HG03469 (cell line): ENCODE measurements around the gene ARL8A.
"Not testable (repeated sequence)": the region's sequence is repeated elsewhere in the genome, so short reads cannot be mapped to it uniquely, and the experiment has no call there.

Experiments used
- ATAC-seq: cut with Tn5 transposase; IDR thresholded peaks from one replicate; pipeline ENCODE4 v1.9.1; 2021; ENCODE audit warnings: mild to moderate bottlenecking, moderate library complexity, moderate number of reproducible peaks; ENCODE audit not compliant: unreplicated experiment

ARL8A gene

DNA sequence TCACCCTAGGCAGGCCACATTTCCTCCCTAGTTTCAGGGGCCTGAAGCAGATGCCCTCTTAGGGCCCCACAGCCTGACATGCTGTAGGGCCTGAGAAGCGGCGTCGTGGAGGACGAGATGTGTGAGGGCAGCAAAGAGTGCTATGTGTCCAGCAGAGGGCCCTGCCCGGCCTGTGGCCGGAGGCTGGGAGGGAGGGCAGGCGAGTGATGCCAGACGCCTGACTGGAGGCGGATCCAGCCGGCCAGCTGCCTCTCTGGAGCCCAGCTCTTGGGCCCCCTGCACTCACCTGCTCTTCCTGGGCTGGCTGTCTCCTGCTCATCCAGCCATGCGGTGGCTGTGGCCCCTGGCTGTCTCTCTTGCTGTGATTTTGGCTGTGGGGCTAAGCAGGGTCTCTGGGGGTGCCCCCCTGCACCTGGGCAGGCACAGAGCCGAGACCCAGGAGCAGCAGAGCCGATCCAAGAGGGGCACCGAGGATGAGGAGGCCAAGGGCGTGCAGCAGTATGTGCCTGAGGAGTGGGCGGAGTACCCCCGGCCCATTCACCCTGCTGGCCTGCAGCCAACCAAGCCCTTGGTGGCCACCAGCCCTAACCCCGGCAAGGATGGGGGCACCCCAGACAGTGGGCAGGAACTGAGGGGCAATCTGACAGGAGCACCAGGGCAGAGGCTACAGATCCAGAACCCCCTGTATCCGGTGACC, 21.8 kb downstream of the ARL8A start, which contains the start of gene GPR37L1:
TSS of gene GPR37L1 (plus strand) at position 279 of the 697 bp plus-strand sequence. CDS start at position 326, 47 bp downstream.
- ATAC-seq, result no peak

DNA sequence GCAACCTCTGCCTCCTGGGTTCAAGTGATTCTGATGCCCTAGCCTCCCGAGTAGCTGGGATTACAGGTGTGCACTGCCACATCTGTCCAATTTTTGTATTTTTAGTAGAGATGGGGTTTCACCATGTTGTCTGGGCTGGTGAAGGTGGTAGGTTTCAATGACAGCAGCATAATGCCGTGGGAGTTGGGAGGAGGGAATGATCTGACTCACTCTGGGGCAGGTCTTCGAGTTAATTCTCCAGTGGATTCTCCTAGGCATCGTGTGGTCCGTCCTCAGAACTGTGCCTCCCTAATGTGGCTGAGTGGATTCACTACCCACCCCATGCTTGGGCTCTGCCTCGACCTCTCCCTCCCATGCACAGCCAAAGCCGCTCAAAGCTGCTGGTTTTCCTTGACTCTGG, 23.5 kb downstream of the ARL8A start:
- ATAC-seq, result no peak

DNA sequence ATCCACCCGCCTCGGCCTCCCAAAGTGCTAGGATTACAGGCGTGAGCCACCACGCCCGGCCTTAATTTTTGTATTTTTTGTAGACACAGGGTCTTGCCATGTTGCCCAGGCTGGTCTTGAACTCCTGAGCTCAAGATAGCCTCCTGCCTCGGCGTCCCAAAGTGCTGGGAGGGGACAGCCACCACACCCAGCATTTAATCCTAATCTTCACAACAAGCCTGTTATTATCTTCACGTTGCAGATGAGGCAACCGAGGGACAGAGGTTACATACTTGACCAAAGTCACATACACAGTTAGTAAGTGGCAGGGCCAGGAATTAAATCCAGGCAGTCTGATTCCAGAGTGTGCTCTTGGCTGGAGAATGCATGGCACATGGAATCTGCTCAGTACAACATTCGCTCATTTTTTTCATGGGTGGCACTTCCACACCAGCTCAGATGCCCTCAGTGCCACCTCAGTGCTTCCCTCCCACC, 26.6 kb downstream of the ARL8A start:
- no peak for ATAC-seq

DNA sequence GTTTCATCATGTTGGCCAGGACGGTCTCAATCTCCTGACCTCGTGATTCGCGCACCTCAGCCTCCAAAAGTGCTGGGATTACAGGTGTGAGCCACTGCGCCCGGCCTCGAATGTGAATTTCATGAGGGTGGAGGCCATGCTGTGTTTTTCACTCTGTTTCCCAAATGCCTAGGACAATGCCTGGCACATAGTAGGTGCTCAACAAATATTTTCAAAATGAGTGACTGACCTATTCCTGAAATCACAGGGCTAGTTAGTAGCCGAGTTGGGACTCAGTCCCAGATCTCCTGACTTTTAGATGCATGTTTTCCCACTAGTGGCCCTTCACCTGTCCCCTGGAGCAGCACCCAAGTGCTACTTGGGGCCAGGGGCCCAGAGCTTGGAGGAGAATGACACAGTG, 28.2 kb downstream of the ARL8A start:
- ATAC-seq, result no peak

DNA sequence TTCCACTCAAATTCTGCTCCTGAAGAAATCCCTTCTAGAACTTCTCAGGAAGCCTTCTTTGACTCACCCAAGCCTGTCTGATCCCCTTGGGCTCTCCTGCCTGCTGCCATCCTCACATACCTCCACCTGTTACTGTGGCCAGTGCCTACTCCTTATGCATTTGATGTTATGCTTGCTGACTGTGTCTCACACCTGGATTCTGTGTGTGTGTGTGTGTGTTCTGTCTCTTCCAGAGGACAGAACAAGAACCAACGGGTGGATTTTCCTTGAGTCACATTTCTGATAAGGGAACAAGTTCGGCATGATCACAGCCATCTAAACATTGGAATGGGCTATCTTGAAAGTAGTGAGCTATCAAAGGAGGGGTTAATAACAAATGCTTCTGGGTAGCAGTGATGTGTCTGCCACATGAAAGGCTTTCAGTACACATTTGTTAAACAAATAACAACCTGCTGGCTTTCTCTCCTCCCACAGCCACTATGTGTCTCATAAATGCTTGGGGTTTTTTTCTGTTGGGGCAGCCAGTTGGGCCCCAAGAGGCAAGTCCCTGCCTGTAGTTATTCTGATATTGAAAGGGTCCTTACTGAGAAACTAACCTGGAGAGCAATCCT, 30.7 kb downstream of the ARL8A start:
- ATAC-seq, result no peak

DNA sequence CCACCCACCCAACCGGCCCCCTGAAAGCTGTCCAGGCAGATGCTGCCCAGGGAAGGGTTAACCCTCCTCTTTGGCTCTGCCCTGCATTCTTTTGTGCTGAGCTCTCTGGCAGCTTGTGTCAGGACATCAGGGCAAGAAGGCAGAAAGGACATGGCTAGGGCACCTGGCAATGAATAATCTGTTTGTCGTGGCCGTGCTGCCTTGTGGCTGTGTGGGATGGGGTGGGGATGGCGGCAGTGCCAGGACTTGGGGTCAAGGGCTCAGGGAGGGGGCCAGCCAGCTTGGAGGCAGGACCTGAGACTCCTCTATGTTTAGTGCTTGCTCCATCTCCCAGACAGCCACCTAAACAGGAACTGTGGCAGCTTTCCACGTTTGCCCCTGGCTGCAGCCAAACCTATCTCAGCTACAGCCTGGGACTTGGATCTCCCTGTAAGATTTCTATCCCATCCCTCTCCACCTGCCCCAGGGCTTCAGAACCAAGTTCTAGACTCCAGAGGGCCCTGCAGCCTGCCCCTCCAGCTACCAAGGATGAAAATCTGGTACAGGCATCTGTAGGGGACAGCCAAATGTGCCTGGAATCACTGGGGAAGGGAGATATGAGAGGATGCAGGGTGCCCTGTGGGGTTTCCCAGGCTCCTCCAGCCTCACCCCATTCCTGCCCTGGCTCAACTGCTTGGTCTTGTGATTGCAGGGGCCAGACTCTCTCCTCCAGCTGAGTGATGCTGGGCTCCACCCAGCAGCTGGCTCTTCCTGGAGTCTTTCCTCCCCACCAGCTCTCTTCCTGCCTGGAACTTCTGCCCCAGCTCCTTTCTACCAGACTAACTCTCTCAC, 31.5 kb downstream of the ARL8A start:
- ATAC-seq, result no peak

DNA sequence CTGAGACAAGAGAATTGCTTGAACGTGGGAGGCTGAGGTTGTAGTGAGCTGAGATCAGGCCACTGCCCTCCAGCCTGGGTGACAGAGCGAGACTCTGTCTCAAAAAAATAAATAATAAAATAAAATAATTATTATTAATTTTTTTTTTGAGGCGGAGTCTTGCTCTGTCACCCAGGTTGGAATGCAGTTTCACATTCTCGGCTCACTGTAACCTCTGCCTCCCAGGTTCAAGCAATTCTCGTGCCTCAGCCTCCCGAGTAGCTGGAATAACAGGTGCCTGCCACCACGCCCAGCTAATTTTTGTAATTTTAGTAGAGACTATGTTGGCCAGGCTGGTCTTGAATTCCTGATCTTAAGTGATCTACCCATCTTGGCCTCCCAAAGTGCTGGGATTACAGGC, 32.9 kb downstream of the ARL8A start:
- not testable (repeated sequence) for ATAC-seq

DNA sequence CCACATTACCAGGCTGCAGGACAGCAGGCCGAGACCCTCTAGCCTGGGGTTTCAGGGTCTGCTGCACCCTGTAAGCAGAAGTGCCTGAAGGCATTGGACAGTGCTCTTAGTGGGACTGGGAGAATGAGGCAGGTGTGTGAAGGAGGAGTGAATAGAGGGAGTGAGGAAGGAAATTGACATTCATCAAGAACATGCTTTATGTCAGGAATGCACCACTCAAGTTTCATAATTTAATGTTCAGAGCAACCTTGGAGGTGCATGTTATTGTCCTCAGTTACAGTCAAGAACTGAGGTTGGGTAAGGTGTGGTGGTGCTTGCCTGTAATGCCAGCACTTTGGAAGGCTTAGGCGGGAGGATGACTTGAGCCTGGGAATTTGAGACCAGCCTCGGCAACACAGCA, 33.6 kb downstream of the ARL8A start:
- ATAC-seq, result no peak

DNA sequence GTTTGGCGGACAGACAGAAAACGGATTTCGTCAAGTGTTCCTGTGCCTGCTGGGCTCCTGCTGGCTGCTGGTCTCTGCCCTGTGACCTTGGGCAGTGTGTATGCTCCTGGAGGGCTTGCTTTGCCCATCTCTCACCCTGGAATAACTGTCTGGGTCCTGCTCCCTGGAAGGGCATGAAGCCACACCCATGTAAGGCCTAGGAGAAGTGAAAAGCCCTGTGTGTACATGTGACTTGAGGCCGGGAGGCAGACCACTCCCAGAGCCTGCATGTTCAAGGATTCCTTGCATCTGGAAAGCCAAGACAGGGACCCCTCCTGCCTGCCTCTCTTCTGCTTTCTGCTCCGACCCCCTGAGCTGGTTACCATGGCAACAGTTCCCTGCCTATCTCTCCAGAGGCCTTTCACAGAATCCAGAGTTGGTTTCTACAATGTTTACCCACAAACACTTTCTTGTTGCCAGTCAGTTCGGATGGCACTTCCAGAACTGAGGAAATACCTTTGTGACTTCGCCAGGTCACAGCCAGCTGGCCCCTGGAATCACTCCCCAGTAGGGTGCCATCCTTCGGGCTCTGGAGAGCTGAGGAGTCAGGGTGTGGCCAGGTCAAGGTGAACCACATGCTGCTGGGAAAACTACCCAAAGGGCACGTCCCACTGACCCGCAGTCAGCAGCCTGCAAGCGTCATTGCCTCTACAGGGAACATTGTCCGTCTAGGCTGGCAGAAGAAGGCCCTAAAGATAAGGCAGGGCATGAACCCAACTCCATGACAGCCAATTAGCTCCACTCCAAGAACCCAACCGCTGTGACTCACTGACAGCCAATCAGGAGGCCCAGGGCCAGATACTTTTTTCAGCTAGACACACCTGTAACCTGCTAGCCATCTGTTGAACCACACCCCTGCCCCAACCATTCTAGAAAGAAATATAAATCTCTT, 36.5 kb downstream of the ARL8A start:
- no peak for ATAC-seq

DNA sequence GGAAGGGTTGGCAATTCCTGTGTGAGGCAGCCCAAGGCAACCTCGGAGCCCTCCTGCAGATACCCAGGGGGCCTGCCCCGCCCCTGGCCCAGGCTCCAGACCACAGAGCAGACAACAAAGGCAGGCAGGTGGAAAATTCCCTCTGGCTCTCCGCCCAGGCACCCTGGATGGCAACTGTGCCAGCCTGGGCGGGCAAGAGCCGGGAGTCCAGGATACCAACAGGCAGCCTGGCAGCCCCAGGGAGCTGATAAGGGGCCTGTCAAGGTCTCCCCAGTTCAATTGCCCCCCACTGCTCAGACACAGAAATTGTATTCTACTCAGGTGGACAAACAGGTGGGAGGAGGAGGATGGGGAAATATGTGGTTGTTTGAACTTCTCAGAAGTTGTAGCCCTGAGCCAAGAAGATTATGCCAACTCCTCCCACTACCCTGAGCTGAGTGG, 37.2 kb downstream of the ARL8A start:
- ATAC-seq, result no peak

DNA sequence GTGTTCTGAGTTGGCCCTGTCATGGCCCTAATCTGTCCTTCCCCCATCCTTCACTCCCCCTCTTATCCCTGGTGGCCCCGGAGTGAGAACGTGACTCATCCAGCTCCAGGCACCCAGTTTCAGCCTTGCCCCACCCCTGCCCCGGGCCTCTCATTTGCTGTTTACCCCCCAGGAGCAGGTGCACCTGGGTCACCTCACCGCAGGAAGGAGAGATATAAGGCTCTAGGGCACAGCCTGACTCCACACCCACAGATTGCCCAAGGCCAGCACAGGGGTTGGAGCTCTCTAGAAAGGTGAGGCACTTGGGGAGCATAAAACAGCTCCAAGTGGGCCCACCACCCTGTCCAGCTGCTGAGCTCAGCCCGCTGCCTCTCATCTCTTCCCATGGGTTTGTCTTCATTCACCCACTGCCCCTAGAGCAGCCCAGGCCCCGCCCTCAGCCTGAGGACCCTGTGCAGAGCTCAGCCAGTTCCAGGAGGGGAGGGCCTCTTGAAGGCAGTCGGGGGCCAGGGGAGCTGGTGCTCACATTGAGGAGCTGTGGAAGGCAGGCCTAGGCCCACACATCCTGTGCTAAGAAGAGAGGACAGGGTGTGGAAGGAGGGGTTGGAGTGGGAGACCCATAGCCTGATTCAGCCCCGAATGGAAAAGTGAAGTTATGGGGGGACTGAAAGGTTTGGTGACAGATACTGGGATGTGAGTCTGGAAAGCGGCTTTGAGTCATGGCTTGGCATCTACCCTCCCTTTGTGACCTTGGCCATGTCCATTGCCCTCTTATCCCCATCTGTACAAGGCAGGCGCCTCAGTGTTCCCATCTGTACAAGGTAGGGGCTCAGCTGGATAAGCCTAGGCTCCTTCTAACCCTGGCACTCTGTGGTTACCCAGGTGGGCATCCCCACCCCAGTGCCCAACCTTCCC, 37.9 kb downstream of the ARL8A start:
- ATAC-seq, result no peak

DNA sequence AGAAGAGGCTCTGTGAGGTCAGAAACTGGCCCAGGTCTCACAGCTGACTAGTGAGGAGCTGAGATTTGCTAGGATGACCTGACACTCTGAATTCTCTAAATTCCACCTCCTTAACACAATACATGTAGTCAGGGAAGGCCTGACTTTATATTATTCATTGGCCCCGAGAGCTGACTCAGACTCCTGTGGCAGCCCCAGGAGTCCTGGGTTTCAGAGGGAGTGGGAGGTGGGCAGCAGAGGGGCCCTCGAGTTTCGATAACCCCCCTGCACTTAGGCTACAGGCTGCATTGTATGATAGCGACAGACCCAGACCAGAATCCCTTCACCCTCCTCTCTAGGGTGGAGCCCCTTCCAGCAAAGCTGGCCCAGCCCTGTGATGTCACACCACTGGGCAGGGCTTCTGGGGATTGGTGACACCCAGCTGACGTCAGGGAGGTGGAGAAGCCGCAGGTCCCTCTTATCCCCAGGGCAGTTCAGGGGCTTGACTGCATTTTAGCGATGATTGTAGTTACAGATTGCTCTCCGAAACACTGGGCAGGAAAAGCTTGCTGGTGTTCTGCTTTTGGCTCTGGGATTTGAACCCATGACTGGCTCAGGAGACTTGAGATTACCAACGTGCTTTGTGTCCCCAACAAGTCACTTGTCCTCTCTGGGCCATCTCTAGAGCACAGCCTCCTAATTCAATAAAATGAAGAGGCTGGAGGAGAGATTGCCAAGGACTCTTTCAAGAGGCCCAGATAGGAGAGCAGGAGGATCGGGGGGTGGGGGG, 38.8 kb downstream of the ARL8A start:
- no peak for ATAC-seq

DNA sequence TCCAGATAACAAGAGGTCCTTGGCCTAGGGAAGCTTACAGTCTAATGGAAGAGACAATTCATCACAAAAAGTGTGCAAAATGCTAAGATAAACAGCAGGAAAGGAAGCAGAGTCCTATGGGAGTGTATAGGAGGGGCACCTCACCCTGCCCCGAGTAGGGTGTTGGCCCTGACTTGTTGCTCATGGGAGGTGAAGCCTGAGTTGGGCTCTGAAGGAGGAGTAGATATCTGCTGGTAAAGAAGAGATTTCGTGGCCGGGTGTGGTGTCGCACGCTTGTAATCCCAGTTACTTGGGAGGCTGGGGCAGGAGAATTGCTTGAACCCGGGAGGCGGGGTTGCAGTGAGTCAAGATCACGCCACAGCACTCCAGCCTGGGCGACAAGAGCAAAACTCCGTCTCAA, 40.5 kb downstream of the ARL8A start:
- no peak for ATAC-seq

DNA sequence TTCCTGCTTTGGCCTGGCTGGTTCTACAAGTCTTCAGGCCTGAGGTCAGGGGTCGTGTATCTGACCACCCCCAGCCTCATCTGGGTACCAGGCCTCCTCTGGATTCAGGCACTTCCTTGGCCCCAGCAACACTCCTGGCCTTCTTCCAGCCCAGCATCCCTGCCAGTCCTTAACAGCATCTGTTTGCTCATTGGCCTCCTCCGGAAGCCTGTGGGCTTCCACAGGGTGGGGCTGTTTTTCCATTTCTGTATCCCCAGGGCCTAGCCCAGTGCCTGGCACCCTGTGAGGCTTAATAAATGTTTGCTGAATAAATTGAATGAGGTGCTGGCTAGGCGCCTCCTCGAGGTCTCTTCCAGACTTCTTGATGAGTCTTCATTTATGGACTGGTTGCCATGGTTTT, 43.4 kb downstream of the ARL8A start:
- no peak for ATAC-seq

DNA sequence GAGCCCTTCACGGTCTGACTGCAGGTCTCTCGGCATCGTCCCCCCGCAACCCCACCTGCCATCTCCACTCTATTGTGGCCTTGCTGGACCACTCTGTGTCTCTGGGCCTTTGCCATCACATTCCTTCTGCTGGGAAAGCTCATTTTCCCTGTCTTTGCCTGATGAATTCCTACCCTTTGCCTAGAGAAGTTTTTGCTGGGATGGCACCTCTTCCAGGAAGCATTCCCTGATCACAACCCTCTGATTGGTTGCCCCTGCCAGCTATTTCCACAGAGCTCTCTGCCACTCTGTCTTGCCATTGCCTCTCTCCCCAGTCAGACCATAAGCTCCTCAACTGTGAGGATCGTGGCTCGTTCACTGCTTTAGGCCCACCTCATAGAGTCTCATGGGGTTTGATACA, 50.7 kb downstream of the ARL8A start:
- ATAC-seq, result no peak

DNA sequence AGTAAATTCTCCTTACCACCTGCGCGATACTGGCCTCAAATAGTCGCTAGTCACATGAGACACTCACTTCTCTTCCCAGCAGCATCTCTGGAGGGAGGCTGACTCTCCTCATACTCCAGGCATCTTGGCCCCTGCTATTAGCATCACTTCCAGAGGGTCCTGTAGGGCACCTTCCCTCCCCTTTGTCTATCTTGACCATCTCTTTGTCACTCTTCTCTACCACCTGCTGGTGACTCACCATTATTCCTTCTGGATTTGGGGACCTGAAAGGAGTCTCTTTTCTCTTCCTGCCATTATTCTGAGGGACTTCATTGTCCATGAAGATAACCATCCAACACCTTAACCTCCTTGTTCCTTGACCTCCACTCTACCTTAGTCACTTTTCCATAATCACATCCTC, 53.5 kb downstream of the ARL8A start:
- no peak for ATAC-seq

DNA sequence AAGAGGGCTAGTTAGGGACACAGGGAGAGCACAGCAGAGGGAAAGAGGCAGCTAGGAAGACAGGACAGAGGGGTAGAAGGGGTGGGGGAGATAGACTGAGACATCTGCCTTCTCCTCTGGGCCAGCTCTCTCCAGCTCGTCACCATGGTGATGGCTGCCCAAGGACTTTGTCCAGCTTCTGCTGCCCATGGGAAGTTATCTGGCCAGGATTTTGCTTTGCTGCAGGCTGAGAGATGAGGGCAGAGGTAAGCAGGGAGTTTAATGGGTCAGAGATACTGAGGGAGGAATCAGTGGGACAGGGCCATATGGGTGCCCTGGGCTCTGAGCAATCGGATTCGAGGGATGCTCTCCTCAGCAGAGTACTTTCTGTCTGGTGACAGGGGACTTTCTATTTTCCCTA, 56.3 kb downstream of the ARL8A start:
- ATAC-seq, result no peak

DNA sequence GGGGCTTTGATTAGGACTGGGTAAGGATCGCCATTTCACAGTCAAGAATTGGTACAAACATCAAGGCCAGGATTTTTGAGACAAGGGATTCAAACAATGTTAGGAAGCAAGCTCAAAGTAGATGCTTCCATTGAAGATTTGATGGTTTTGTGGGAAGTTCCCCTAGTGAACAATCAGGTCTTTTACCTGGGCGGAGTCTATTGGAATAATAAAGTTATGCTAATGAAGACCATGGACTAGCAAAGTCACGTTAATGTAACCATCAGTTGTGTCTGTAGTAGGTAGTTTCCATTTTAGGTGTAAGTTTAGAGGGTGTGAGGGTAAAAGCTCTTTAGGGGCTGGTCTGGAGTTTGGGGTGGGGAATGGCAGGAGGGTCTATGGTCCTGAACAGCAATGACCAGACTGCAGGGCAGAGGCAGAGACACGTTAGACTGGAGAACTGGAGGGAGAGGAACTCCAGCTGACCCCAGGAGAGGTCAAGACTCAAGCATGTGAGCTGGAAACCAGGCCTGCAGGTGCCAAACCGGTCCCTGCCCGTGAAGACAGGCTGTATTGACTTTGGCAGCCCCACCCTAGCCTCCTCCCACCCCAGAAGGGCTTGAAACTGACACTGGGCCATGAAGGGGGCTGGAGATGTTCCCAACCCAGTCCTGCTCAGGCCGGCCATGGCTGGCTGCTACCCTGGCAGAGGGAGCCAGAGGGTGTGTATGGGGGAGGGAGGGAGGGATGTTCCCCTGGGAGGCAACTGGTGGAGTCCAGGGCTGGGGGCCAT, 57.8 kb downstream of the ARL8A start:
- ATAC-seq, result no peak
